Measurements from ENCODE around the gene NFIA. TPM values are rescaled to one million over a fixed set of nuclear protein-coding genes. Genes with fewer than 3 reads are reported as not detected.

The NFIA gene
- total RNA-seq, 1 donor from 2014 or later, result 97.6 TPM

- intact Hi-C loops (cut with DNase I), result no loop called here
- no peak for DNase-seq (ENCODE audit: missing footprints)
- peak; percentile 55 for ATAC-seq
Measured at GRCh38 chr1:61287014-61287413, 204.7 kb downstream of the NFIA start.

- intact Hi-C loops (cut with DNase I), result no loop called here
- ATAC-seq, result no peak
- no peak for DNase-seq (ENCODE audit: missing footprints)
Measured at GRCh38 chr1:61287734-61288133, 205.4 kb downstream of the NFIA start.

GRCh38 chr1:61289232-61290098 lies 207.1 kb downstream of the NFIA start:
- intact Hi-C loops (cut with DNase I), result no loop called here
- DNase-seq (ENCODE audit: missing footprints), result no peak
- no peak for ATAC-seq

- no peak for ATAC-seq
- no peak for DNase-seq (ENCODE audit: missing footprints)
Measured at GRCh38 chr1:61290525-61290924, 208.2 kb downstream of the NFIA start.

GRCh38 chr1:61293197-61293596 lies 210.8 kb downstream of the NFIA start:
- no peak for DNase-seq (ENCODE audit: missing footprints)
- intact Hi-C loops (cut with DNase I), result no loop called here
- no peak for ATAC-seq

More at GRCh38 chr1:61290525-61290924, 208.2 kb downstream of the NFIA start:
- intact Hi-C loops (cut with DNase I), result no loop called here

- ATAC-seq, result no peak
- no peak for DNase-seq (ENCODE audit: missing footprints)
- intact Hi-C loops (cut with DNase I), result no loop called here
Measured at GRCh38 chr1:61293986-61294504, 211.7 kb downstream of the NFIA start.

- intact Hi-C loops (cut with DNase I), result loop anchor here (5.0 kb wide), 1 partner anchor 38 kb away; no protein-coding TSS in a partner anchor
- DNase-seq (ENCODE audit: missing footprints) (no peak), ATAC-seq (no peak)
Measured at GRCh38 chr1:61294930-61295329, 212.6 kb downstream of the NFIA start.

GRCh38 chr1:61295818-61296537 lies 213.6 kb downstream of the NFIA start:
- DNase-seq (ENCODE audit: missing footprints) (no peak), ATAC-seq (no peak)
- intact Hi-C loops (cut with DNase I), result loop anchor here (5.0 kb wide), 1 partner anchor 39 kb away; no protein-coding TSS in a partner anchor

- intact Hi-C loops (cut with DNase I), result loop anchor here (5.0 kb wide), 1 partner anchor 41 kb away; no protein-coding TSS in a partner anchor
- ATAC-seq (no peak), DNase-seq (ENCODE audit: missing footprints) (no peak)
Measured at GRCh38 chr1:61297887-61298286, 215.5 kb downstream of the NFIA start.

- no peak for ATAC-seq
- intact Hi-C loops (cut with DNase I), result loop anchor here (5.0 kb wide), 1 partner anchor 42 kb away; no protein-coding TSS in a partner anchor
- no peak for DNase-seq (ENCODE audit: missing footprints)
Measured at GRCh38 chr1:61299463-61299862, 217.1 kb downstream of the NFIA start.

GRCh38 chr1:61300899-61301298 lies 218.5 kb downstream of the NFIA start:
- ATAC-seq, result no peak
- DNase-seq (ENCODE audit: missing footprints), result no peak
- intact Hi-C loops (cut with DNase I), result no loop called here

GRCh38 chr1:61301824-61302657 lies 219.7 kb downstream of the NFIA start:
- intact Hi-C loops (cut with DNase I), result no loop called here
- DNase-seq (ENCODE audit: missing footprints), result no peak
- peak; percentile 88 for ATAC-seq

- intact Hi-C loops (cut with DNase I), result no loop called here
- ATAC-seq, result no peak
- no peak for DNase-seq (ENCODE audit: missing footprints)
Measured at GRCh38 chr1:61307422-61308142, 225.2 kb downstream of the NFIA start.

GRCh38 chr1:61310057-61310456 lies 227.7 kb downstream of the NFIA start:
- no peak for DNase-seq (ENCODE audit: missing footprints)
- intact Hi-C loops (cut with DNase I), result no loop called here
- ATAC-seq, result no peak

- no peak for ATAC-seq
- intact Hi-C loops (cut with DNase I), result no loop called here
- no peak for DNase-seq (ENCODE audit: missing footprints)
Measured at GRCh38 chr1:61310538-61310937, 228.2 kb downstream of the NFIA start.

- ATAC-seq (no peak), DNase-seq (ENCODE audit: missing footprints) (no peak)
- intact Hi-C loops (cut with DNase I), result no loop called here
Measured at GRCh38 chr1:61313906-61314422, 231.6 kb downstream of the NFIA start.

GRCh38 chr1:61315011-61315410 lies 232.7 kb downstream of the NFIA start:
- ATAC-seq (no peak), DNase-seq (ENCODE audit: missing footprints) (no peak)
- intact Hi-C loops (cut with DNase I), result loop anchor here (5.0 kb wide), 2 partner anchors 73 to 233 kb away; partner anchors contain the start of gene NFIA

GRCh38 chr1:61316493-61316892 lies 234.1 kb downstream of the NFIA start:
- no peak for ATAC-seq
- intact Hi-C loops (cut with DNase I), result loop anchor here (5.0 kb wide), 2 partner anchors 74 to 234 kb away; partner anchors contain the start of gene NFIA
- no peak for DNase-seq (ENCODE audit: missing footprints)

All from Right ventricle myocardium inferior (tissue), 1 donor.